Measurements from ENCODE around the gene REN. TPM values are rescaled to one million over a fixed set of nuclear protein-coding genes. Genes with fewer than 3 reads are reported as not detected.

The REN gene
- total RNA-seq, 1 donor from 2014 or later = not detected

DNA sequence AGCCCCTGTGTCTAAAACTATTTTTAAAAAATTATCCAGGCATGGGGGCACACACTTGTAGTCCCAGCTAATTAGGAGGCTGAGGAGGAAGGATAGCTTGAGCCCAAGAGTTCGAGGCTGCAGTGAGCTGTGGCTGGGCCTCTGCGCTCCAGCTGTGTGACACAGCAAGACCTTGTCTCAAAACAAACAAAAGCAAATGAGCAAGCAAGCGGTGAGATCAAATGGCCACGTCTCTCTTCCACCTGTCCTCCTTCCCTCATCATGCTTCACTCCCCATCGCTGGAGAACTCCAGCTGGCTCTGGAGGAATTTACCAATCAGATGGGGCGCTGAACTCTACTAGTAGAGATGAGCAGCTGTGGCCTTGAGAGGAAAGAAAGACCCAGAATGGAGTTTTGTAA lies 14.0 kb upstream of the REN start:
- no peaks in the 10 kb centered on the region for H3K9me3 Mint-ChIP-seq (ENCODE audit: unreplicated experiment)
- no peak overlapping the region for H3K27ac Mint-ChIP-seq (ENCODE audit: unreplicated experiment)
- TF ChIP-seq, protein P1, sequence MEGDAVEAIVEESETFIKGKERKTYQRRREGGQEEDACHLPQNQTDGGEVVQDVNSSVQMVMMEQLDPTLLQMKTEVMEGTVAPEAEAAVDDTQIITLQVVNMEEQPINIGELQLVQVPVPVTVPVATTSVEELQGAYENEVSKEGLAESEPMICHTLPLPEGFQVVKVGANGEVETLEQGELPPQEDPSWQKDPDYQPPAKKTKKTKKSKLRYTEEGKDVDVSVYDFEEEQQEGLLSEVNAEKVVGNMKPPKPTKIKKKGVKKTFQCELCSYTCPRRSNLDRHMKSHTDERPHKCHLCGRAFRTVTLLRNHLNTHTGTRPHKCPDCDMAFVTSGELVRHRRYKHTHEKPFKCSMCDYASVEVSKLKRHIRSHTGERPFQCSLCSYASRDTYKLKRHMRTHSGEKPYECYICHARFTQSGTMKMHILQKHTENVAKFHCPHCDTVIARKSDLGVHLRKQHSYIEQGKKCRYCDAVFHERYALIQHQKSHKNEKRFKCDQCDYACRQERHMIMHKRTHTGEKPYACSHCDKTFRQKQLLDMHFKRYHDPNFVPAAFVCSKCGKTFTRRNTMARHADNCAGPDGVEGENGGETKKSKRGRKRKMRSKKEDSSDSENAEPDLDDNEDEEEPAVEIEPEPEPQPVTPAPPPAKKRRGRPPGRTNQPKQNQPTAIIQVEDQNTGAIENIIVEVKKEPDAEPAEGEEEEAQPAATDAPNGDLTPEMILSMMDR (IDR thresholded peaks at IDR 0.05) = no peak
- H3K4me1 Mint-ChIP-seq (ENCODE audit: unreplicated experiment) = no peaks in the 10 kb centered on the region
- H3K4me3 Mint-ChIP-seq (ENCODE audit: unreplicated experiment) = no peak overlapping the region
- H3K36me3 Mint-ChIP-seq (ENCODE audit: unreplicated experiment) = no peaks in the 10 kb centered on the region
- H3K27me3 Mint-ChIP-seq (ENCODE audit: unreplicated experiment) = peaks cover 39% of the 10 kb centered on the region
- no peak for DNase-seq (ENCODE audit: extremely low spot score, unreplicated experiment)

DNA sequence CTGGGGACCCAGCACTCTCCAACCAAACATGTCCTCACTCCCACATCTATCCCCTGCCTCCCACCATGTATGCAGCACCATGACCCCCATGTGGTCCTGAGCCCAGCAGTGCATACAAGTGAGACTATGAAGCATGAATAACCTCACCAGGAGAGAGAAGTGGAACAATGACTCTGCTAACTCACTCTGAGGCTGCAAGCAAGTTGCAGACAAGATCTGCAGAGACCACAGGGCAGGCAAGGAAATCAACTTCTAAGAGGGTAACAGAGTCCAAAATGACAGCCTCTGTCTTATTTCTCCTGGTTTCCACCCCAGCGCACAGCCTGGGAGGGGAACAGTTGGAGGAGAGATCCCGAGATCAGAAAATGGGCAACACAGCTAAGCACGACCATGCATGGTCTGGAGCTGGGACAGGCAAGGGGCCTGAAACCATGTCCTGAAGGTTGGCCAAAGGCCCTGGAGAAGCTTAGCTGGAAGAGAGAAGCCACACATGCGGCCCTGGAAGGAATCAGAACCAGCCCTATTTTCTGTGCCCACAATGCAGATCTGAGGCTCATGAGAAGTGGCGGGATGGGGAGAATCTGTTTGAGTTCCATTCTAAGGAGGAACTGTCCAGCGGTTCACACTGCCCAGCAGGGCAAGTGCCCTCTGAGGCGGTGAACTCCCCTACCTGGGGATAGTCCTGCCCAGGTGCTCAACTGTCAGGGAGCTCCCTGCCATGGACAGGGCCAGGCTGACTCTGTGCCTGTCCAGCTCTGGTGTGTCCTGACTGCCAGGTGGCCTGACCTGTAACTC lies 12.5 kb upstream of the REN start:
- H3K36me3 Mint-ChIP-seq (ENCODE audit: unreplicated experiment) = no peaks in the 10 kb centered on the region
- H3K27ac Mint-ChIP-seq (ENCODE audit: unreplicated experiment) = no peak overlapping the region

DNA sequence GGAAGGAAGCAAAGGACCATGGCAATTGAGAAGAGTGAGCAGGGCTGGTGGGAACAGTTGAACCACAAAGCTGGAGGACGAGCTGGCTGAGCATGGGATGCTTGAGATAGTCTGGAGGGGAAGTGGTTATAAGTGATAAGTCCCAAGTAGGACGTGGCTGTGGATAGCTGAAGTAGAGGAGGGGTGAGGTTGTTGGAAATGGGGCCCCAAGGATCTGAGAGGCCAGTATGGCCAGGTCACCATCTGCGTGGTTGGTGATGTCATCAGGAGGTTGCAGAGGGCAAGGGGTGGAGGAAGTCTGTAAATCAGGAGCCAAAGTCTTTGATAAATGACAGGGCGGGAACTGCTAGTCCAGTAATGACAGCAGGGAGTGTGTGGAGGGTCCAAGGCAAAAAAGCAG lies 11.0 kb upstream of the REN start:
- H3K4me1 Mint-ChIP-seq (ENCODE audit: unreplicated experiment) = no peaks in the 10 kb centered on the region
- H3K27ac Mint-ChIP-seq (ENCODE audit: unreplicated experiment) = no peak overlapping the region
- H3K9me3 Mint-ChIP-seq (ENCODE audit: unreplicated experiment) = no peaks in the 10 kb centered on the region
- no peaks in the 10 kb centered on the region for H3K36me3 Mint-ChIP-seq (ENCODE audit: unreplicated experiment)
- peaks cover 37% of the 10 kb centered on the region for H3K27me3 Mint-ChIP-seq (ENCODE audit: unreplicated experiment)
- TF ChIP-seq, protein P1 (IDR thresholded peaks at IDR 0.05) = no peak
- H3K4me3 Mint-ChIP-seq (ENCODE audit: unreplicated experiment) = no peak overlapping the region
- no peak for DNase-seq (ENCODE audit: extremely low spot score, unreplicated experiment)

More for the DNA sequence above, 12.5 kb upstream of the REN start:
- peaks cover 35% of the 10 kb centered on the region for H3K27me3 Mint-ChIP-seq (ENCODE audit: unreplicated experiment)
- TF ChIP-seq, protein P1 (IDR thresholded peaks at IDR 0.05) = no peak
- H3K4me1 Mint-ChIP-seq (ENCODE audit: unreplicated experiment) = no peaks in the 10 kb centered on the region
- no peak for DNase-seq (ENCODE audit: extremely low spot score, unreplicated experiment)
- H3K9me3 Mint-ChIP-seq (ENCODE audit: unreplicated experiment) = no peaks in the 10 kb centered on the region
- H3K4me3 Mint-ChIP-seq (ENCODE audit: unreplicated experiment) = no peak overlapping the region

DNA sequence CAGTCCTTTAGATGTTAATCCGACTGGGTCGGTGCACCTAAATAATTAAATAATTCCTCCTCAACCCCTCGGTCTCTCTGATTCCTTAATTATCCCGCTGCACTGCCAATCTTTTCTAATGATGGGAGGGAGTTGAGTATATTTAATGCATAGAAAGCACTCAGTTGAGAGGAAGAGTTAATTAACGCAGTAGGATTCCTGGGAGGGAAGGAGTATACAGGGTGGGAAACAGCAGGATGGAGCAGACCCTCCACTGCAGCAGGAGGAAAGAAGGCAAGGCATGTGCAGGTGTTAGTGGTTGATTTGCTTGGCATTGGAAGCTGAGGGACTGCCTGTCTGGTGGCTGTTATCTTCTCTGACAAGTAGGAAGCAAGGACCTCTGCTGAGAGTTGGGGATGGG lies 9.9 kb upstream of the REN start:
- H3K9me3 Mint-ChIP-seq (ENCODE audit: unreplicated experiment) = no peaks in the 10 kb centered on the region
- H3K27me3 Mint-ChIP-seq (ENCODE audit: unreplicated experiment) = peaks cover 30% of the 10 kb centered on the region
- no peak overlapping the region for H3K4me3 Mint-ChIP-seq (ENCODE audit: unreplicated experiment)
- TF ChIP-seq, protein P1 (IDR thresholded peaks at IDR 0.05) = no peak
- DNase-seq (ENCODE audit: extremely low spot score, unreplicated experiment) = no peak
- H3K36me3 Mint-ChIP-seq (ENCODE audit: unreplicated experiment) = no peaks in the 10 kb centered on the region
- no peaks in the 10 kb centered on the region for H3K4me1 Mint-ChIP-seq (ENCODE audit: unreplicated experiment)
- H3K27ac Mint-ChIP-seq (ENCODE audit: unreplicated experiment) = no peak overlapping the region

DNA sequence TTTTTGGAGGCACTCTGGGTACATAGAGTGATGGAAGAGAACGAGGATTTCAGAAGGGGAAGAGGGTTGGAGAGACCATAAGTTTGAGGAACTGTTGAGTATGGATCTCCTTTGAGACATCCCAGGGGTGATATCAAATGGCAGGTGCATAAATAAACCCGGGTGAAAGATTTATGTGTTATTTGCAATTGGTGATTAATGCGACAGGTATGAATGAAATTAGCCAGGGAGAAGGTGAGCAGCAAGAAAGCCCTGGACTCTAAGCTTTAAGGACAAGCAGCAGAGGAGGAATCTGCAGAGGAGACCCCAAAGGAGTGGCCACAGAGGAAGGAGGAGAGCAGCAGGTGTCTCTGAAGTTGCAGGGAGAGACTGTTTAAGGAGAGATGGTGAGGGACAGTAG lies 8.8 kb upstream of the REN start:
- Mint-ChIP-seq H3K4me1 (ENCODE audit: unreplicated experiment) (no peaks in the 10 kb centered on the region), H3K9me3 (ENCODE audit: unreplicated experiment) (peaks cover 8% of the 10 kb centered on the region), H3K36me3 (ENCODE audit: unreplicated experiment) (no peaks in the 10 kb centered on the region), H3K27ac (ENCODE audit: unreplicated experiment) (no peak overlapping the region), H3K27me3 (ENCODE audit: unreplicated experiment) (peaks cover 26% of the 10 kb centered on the region), H3K4me3 (ENCODE audit: unreplicated experiment) (no peak overlapping the region)
- DNase-seq (ENCODE audit: extremely low spot score, unreplicated experiment) = no peak
- TF ChIP-seq, protein P1 (IDR thresholded peaks at IDR 0.05) = no peak
